DND-41 (cell line): Measurements from ENCODE around the gene RSF1.
"Not testable (repeated sequence)": the region's sequence is repeated elsewhere in the genome, so short reads cannot be mapped to it uniquely, and the experiment has no call there.

ENCODE experiments used
- ATAC-seq: fragments of 200-7000 bp; cut with Tn5 transposase; 3 replicates; pipeline ENCODE4 v1.9.1; 2021; ENCODE audit warnings: low read depth; ENCODE audit not compliant: insufficient read depth
- DNase-seq: peaks from one replicate; pipeline ENCODE4 v3.0.0-alpha.2; 2020
- H2AFZ ChIP-seq: 2 replicates; pipeline ENCODE4 v1.6.0; 2012; ENCODE audit warnings: low read depth, low read length
- H3K27ac ChIP-seq: 2 replicates; pipeline ENCODE4 v1.5.1; 2012; ENCODE audit warnings: low read length, inconsistent platforms
- H3K27me3 ChIP-seq: fragments of 200-600 bp; sonication (generic); 2 replicates; pipeline ENCODE4 v1.6.0; 2012; ENCODE audit warnings: low read length, mild to moderate bottlenecking, inconsistent platforms; ENCODE audit not compliant: insufficient read depth, poor library complexity
- H3K36me3 ChIP-seq: 2 replicates; pipeline ENCODE4 v1.5.1; 2012; ENCODE audit warnings: low read length, inconsistent platforms; ENCODE audit not compliant: insufficient read depth
- H3K4me1 ChIP-seq: 2 replicates; pipeline ENCODE4 v1.5.1; 2012; ENCODE audit warnings: mild to moderate bottlenecking, low read length; ENCODE audit not compliant: insufficient read depth
- H3K4me2 ChIP-seq: 2 replicates; pipeline ENCODE4 v1.6.0; 2012; ENCODE audit warnings: mild to moderate bottlenecking, moderate library complexity, low read length, inconsistent platforms; ENCODE audit not compliant: insufficient read depth
- H3K4me3 ChIP-seq, 2 experiments: fragments of 200-600 bp in 1 of 2; shearing (Covaris generic) in 1 of 2; 2 replicates each; pipeline ENCODE4 v1.5.1; 2012 to 2016; ENCODE audit warnings: inconsistent platforms in 2 of 2, low read length in 2 of 2, mild to moderate bottlenecking in 2 of 2, low read depth in 1 of 2, moderate library complexity in 1 of 2
- H3K79me2 ChIP-seq: 2 replicates; pipeline ENCODE4 v1.6.0; 2012; ENCODE audit warnings: low read length, inconsistent platforms; ENCODE audit not compliant: insufficient read depth
- H3K9ac ChIP-seq: 2 replicates; pipeline ENCODE4 v1.6.0; 2012; ENCODE audit warnings: low read depth, mild to moderate bottlenecking, inconsistent platforms, low read length, moderate library complexity
- H3K9me3 ChIP-seq: 2 replicates; pipeline ENCODE4 v1.5.1; 2012; ENCODE audit warnings: low read length, moderate library complexity, mild to moderate bottlenecking, inconsistent platforms; ENCODE audit not compliant: insufficient read depth, severe bottlenecking
- H4K20me1 ChIP-seq: 2 replicates; pipeline ENCODE4 v1.6.0; 2012; ENCODE audit warnings: low read length; ENCODE audit not compliant: insufficient read depth
- CTCF ChIP-seq: IDR thresholded peaks from 2 replicates; pipeline ENCODE4 v1.5.1; 2012; ENCODE audit warnings: borderline replicate concordance, low read length, moderate library complexity, mild to moderate bottlenecking; ENCODE audit not compliant: poor library complexity, severe bottlenecking; ENCODE audit errors: extremely low read depth
- EZH2 ChIP-seq: IDR thresholded peaks from 3 replicates; pipeline ENCODE4 v1.6.1; 2012; ENCODE audit warnings: borderline replicate concordance, low read depth, mild to moderate bottlenecking, moderate library complexity, low read length, inconsistent platforms; ENCODE audit not compliant: severe bottlenecking

The RSF1 gene

GRCh38 chr11:77828926-77829325 is 8.4 kb upstream of the RSF1 start:
- Histone ChIP-seq H2AFZ (no peak overlapping the region), H3K27ac (no peak overlapping the region), H4K20me1 (no peaks in the 10 kb centered on the region), H3K4me1 (no peaks in the 10 kb centered on the region), H3K9ac (no peak overlapping the region), H3K9me3 (no peaks in the 10 kb centered on the region), H3K4me3 (no peak overlapping the region), H3K79me2 (no peaks in the 10 kb centered on the region), H3K4me2 (no peak overlapping the region), H3K27me3 (no peaks in the 10 kb centered on the region), H3K36me3 (no peaks in the 10 kb centered on the region)
- no peak for TF ChIP-seq CTCF
- DNase-seq (no peak), ATAC-seq (no peak)

GRCh38 chr11:77823775-77824174 is 3.3 kb upstream of the RSF1 start:
- no peak overlapping the region for H3K27ac ChIP-seq
- H3K9ac ChIP-seq, result no peak overlapping the region
- H3K9me3 ChIP-seq, result no peaks in the 10 kb centered on the region
- ATAC-seq (no peak), DNase-seq (no peak)
- no peak overlapping the region for H3K4me3 ChIP-seq
- peaks cover 15% of the 10 kb centered on the region for H3K4me1 ChIP-seq
- TF ChIP-seq CTCF (no peak), EZH2 (no peak)
- H3K79me2 ChIP-seq, result peaks cover 28% of the 10 kb centered on the region
- peaks cover 9% of the 10 kb centered on the region for H4K20me1 ChIP-seq
- H3K27me3 ChIP-seq, result no peaks in the 10 kb centered on the region
- H3K36me3 ChIP-seq, result peaks cover 5% of the 10 kb centered on the region; the same call in 1 of the 2 replicates
- H2AFZ ChIP-seq, result no peak overlapping the region
- H3K4me2 ChIP-seq, result no peak overlapping the region

GRCh38 chr11:77822126-77822525 is 1.6 kb upstream of the RSF1 start:
- peaks cover 44% of the 10 kb centered on the region for H3K79me2 ChIP-seq
- not testable (repeated sequence) for H3K27ac ChIP-seq, ATAC-seq, H3K9me3 ChIP-seq, H3K36me3 ChIP-seq, H3K27me3 ChIP-seq, H2AFZ ChIP-seq, DNase-seq
- H4K20me1 ChIP-seq, result peaks cover 25% of the 10 kb centered on the region
- peak overlapping the region; percentile 98; the same call in 1 of the 2 replicates for H3K9ac ChIP-seq
- H3K4me3 ChIP-seq, result peak overlapping the region in 1 of 2 experiments; percentile 92; a peak in 1 of 4 replicates
- H3K4me2 ChIP-seq, result peak overlapping the region; percentile 99
- H3K4me1 ChIP-seq, result peaks cover 32% of the 10 kb centered on the region

- Histone ChIP-seq H3K36me3 (peaks cover 5% of the 10 kb centered on the region; the same call in 1 of the 2 replicates), H3K79me2 (peaks cover 52% of the 10 kb centered on the region), H3K9me3 (no peaks in the 10 kb centered on the region), H2AFZ (peak overlapping the region; percentile 98), H3K27me3 (no peaks in the 10 kb centered on the region), H3K4me3 (peak overlapping the region; percentile 92 to 93), H3K4me2 (peak overlapping the region; percentile 99), H3K27ac (peak overlapping the region; percentile 68), H3K9ac (peak overlapping the region; percentile 98), H3K4me1 (peaks cover 38% of the 10 kb centered on the region), H4K20me1 (peaks cover 30% of the 10 kb centered on the region)
- TF ChIP-seq EZH2 (no peak), CTCF (no peak)
- ATAC-seq (no peak), DNase-seq (peak; percentile 26)
Observed at GRCh38 chr11:77821349-77821851, 878 bp upstream of the RSF1 start.
